ENCODE measurements around the gene GMDS. TPM values are rescaled to one million over a fixed set of nuclear protein-coding genes. Genes with fewer than 3 reads are reported as not detected.

Gene GMDS
- total and polyA plus RNA-seq, 2 donors, result 19.9 to 28.4 TPM

- H3K27me3 ChIP-seq (ENCODE audit: control insufficient read depth in 2 of 2, insufficient read depth in 1 of 2, low read length in 1 of 2), result no peaks in the 10 kb centered on the region
- no peak for DNase-seq (ENCODE audit: low read depth in 6 of 9, low spot score in 9 of 9)
- H3K36me3 ChIP-seq (ENCODE audit: control insufficient read depth in 2 of 2, insufficient read depth in 2 of 2, low read length in 1 of 2), result no peaks in the 10 kb centered on the region
- no peak overlapping the region for H3K27ac ChIP-seq (ENCODE audit: low read depth in 1 of 2, low read length in 1 of 2)
- H3K4me3 ChIP-seq (ENCODE audit: low read length in 2 of 2), result no peak overlapping the region
- 99% methylated on average over 5 of the region's 5 CpGs for WGBS
- no peaks in the 10 kb centered on the region for H3K9me3 ChIP-seq (ENCODE audit: control insufficient read depth in 2 of 2, insufficient read depth in 1 of 2, low read length in 1 of 2)
- H3K4me1 ChIP-seq (ENCODE audit: control insufficient read depth in 2 of 2, insufficient read depth in 2 of 2, low read length in 2 of 2), result no peaks in the 10 kb centered on the region
Measured at GRCh38 chr6:1714654-1715053, 530.8 kb downstream of the GMDS start.

DNA sequence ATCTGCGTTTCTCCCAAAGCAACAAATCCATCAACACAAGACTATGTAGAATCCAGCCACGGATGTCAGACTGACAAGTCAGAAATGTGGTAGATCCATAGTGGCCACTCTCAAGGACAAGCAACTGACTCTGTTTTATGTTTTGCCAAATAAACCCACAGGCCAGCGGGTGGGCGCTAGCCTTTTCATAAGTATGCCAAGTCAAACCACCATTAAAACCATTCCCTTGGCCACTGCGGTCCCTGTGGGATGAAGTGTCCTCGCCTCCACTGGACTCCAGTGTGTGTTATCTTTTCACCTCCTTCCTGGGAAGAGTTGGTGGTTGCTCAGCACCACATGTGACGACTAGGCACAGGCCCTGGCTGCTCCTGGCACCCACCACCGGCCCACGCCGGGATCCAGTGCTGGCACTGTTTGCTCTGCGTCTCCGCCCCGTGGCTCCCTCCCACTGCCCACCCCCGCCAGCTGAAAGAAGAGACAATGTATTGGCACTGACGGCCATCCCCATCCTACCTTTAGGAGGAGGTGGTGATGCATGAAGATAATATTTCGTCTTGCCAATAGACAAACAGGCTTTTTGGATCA, 532.3 kb downstream of the GMDS start:
- H3K27ac ChIP-seq (ENCODE audit: low read depth in 1 of 2, low read length in 1 of 2), result no peak overlapping the region
- H3K36me3 ChIP-seq (ENCODE audit: control insufficient read depth in 2 of 2, insufficient read depth in 2 of 2, low read length in 1 of 2), result no peaks in the 10 kb centered on the region
- H3K4me1 ChIP-seq (ENCODE audit: control insufficient read depth in 2 of 2, insufficient read depth in 2 of 2, low read length in 2 of 2), result no peaks in the 10 kb centered on the region
- 94% methylated on average over 16 of the region's 16 CpGs for WGBS
- no peak for DNase-seq (ENCODE audit: low read depth in 6 of 9, low spot score in 9 of 9)
- H3K27me3 ChIP-seq (ENCODE audit: control insufficient read depth in 2 of 2, insufficient read depth in 1 of 2, low read length in 1 of 2), result no peaks in the 10 kb centered on the region
- H3K9me3 ChIP-seq (ENCODE audit: control insufficient read depth in 2 of 2, insufficient read depth in 1 of 2, low read length in 1 of 2), result no peaks in the 10 kb centered on the region
- no peak overlapping the region for H3K4me3 ChIP-seq (ENCODE audit: low read length in 2 of 2)

DNA sequence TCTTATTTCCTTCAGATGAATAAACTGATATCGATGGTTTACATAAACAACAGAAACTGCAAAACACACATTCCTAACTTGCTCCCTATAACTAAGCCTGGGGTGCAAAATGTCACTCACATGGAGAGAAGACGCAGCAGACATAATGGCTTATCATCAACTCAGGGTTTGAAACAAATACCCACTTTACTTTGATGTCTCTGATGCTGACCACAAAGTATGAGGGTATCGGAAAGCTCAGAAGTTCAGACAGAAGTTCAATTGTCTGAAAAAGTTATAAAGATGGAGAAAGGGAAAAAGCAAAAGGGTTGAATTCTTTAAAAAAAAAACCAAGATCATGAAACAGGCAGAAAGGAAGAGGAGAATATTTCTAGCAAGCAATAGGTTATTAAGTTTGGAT, 533.0 kb downstream of the GMDS start:
- Histone ChIP-seq H3K27ac (ENCODE audit: low read depth in 1 of 2, low read length in 1 of 2) (no peak overlapping the region), H3K27me3 (ENCODE audit: control insufficient read depth in 2 of 2, insufficient read depth in 1 of 2, low read length in 1 of 2) (no peaks in the 10 kb centered on the region), H3K4me1 (ENCODE audit: control insufficient read depth in 2 of 2, insufficient read depth in 2 of 2, low read length in 2 of 2) (no peaks in the 10 kb centered on the region), H3K9me3 (ENCODE audit: control insufficient read depth in 2 of 2, insufficient read depth in 1 of 2, low read length in 1 of 2) (no peaks in the 10 kb centered on the region), H3K4me3 (ENCODE audit: low read length in 2 of 2) (no peak overlapping the region), H3K36me3 (ENCODE audit: control insufficient read depth in 2 of 2, insufficient read depth in 2 of 2, low read length in 1 of 2) (no peaks in the 10 kb centered on the region)
- DNase-seq (ENCODE audit: low read depth in 6 of 9, low spot score in 9 of 9), result no peak
- 82% methylated on average over 3 of the region's 3 CpGs for WGBS

DNA sequence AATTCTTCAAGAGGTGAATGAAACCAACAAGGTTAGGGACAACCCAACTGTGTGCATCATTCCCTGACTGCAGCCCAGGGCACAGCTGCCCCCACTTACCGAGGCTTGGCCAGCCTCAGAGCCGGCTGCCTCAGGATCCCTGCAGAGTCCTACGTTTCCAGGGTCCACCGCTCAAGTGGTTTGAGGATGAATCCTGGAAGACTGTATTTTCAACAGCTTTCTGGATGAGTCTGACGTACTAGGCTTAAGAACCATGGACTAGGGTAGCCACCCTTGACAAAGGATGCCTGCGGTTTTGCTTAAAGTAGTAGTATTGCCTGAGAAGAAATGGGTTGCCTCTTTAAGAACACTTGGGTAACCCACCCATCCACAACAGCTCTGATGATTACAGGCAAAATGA, 534.3 kb downstream of the GMDS start:
- no peak overlapping the region for H3K27ac ChIP-seq (ENCODE audit: low read depth in 1 of 2, low read length in 1 of 2)
- H3K36me3 ChIP-seq (ENCODE audit: control insufficient read depth in 2 of 2, insufficient read depth in 2 of 2, low read length in 1 of 2), result no peaks in the 10 kb centered on the region
- DNase-seq (ENCODE audit: low read depth in 6 of 9, low spot score in 9 of 9), result no peak
- no peaks in the 10 kb centered on the region for H3K9me3 ChIP-seq (ENCODE audit: control insufficient read depth in 2 of 2, insufficient read depth in 1 of 2, low read length in 1 of 2)
- no peaks in the 10 kb centered on the region for H3K27me3 ChIP-seq (ENCODE audit: control insufficient read depth in 2 of 2, insufficient read depth in 1 of 2, low read length in 1 of 2)
- 97% methylated on average over 6 of the region's 6 CpGs for WGBS
- no peak overlapping the region for H3K4me3 ChIP-seq (ENCODE audit: low read length in 2 of 2)
- H3K4me1 ChIP-seq (ENCODE audit: control insufficient read depth in 2 of 2, insufficient read depth in 2 of 2, low read length in 2 of 2), result no peaks in the 10 kb centered on the region

GRCh38 chr6:1709234-1709641, 536.2 kb downstream of the GMDS start:
- WGBS, result 92% methylated on average over 8 of the region's 8 CpGs
- no peak overlapping the region for H3K27ac ChIP-seq (ENCODE audit: low read depth in 1 of 2, low read length in 1 of 2)
- no peaks in the 10 kb centered on the region for H3K36me3 ChIP-seq (ENCODE audit: control insufficient read depth in 2 of 2, insufficient read depth in 2 of 2, low read length in 1 of 2)
- H3K4me1 ChIP-seq (ENCODE audit: control insufficient read depth in 2 of 2, insufficient read depth in 2 of 2, low read length in 2 of 2), result no peaks in the 10 kb centered on the region
- H3K27me3 ChIP-seq (ENCODE audit: control insufficient read depth in 2 of 2, insufficient read depth in 1 of 2, low read length in 1 of 2), result no peaks in the 10 kb centered on the region
- DNase-seq (ENCODE audit: low read depth in 6 of 9, low spot score in 9 of 9), result no peak
- H3K9me3 ChIP-seq (ENCODE audit: control insufficient read depth in 2 of 2, insufficient read depth in 1 of 2, low read length in 1 of 2), result no peaks in the 10 kb centered on the region
- no peak overlapping the region for H3K4me3 ChIP-seq (ENCODE audit: low read length in 2 of 2)

DNA sequence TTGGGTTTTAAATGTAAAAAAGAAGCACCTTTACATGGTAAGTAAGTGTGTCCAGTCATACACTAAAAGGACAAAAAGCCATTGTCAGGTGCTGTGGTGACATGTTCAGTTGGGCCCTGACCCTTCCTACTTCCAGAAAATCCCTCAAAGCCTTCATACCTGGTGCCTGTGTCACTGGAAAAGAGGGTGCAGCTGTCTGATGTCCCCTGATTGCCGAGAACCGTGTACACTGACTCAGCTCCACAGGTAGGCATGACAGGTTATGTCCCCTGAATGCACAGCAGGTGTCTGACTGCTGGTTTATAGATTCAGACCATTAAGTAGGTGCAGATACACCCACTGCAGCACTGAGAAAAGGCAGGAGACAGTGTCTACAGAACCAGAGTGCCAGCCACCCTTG, 536.6 kb downstream of the GMDS start:
- DNase-seq (ENCODE audit: low read depth in 6 of 9, low spot score in 9 of 9), result no peak
- H3K36me3 ChIP-seq (ENCODE audit: control insufficient read depth in 2 of 2, insufficient read depth in 2 of 2, low read length in 1 of 2), result no peaks in the 10 kb centered on the region
- no peaks in the 10 kb centered on the region for H3K9me3 ChIP-seq (ENCODE audit: control insufficient read depth in 2 of 2, insufficient read depth in 1 of 2, low read length in 1 of 2)
- no peaks in the 10 kb centered on the region for H3K4me1 ChIP-seq (ENCODE audit: control insufficient read depth in 2 of 2, insufficient read depth in 2 of 2, low read length in 2 of 2)
- no peak overlapping the region for H3K27ac ChIP-seq (ENCODE audit: low read depth in 1 of 2, low read length in 1 of 2)
- no peaks in the 10 kb centered on the region for H3K27me3 ChIP-seq (ENCODE audit: control insufficient read depth in 2 of 2, insufficient read depth in 1 of 2, low read length in 1 of 2)
- WGBS, result 98% methylated on average over 2 of the region's 2 CpGs
- no peak overlapping the region for H3K4me3 ChIP-seq (ENCODE audit: low read length in 2 of 2)

- no peak overlapping the region for H3K4me3 ChIP-seq (ENCODE audit: low read length in 2 of 2)
- no peaks in the 10 kb centered on the region for H3K4me1 ChIP-seq (ENCODE audit: control insufficient read depth in 2 of 2, insufficient read depth in 2 of 2, low read length in 2 of 2)
- WGBS, result 91% methylated on average over 15 of the region's 15 CpGs
- no peak for DNase-seq (ENCODE audit: low read depth in 6 of 9, low spot score in 9 of 9)
- H3K9me3 ChIP-seq (ENCODE audit: control insufficient read depth in 2 of 2, insufficient read depth in 1 of 2, low read length in 1 of 2), result no peaks in the 10 kb centered on the region
- H3K36me3 ChIP-seq (ENCODE audit: control insufficient read depth in 2 of 2, insufficient read depth in 2 of 2, low read length in 1 of 2), result no peaks in the 10 kb centered on the region
- no peaks in the 10 kb centered on the region for H3K27me3 ChIP-seq (ENCODE audit: control insufficient read depth in 2 of 2, insufficient read depth in 1 of 2, low read length in 1 of 2)
- peak overlapping the region in 1 of 2 donors; percentile 26 for H3K27ac ChIP-seq (ENCODE audit: low read depth in 1 of 2, low read length in 1 of 2)
Measured at GRCh38 chr6:1708122-1708521, 537.3 kb downstream of the GMDS start.

GRCh38 chr6:1705630-1706029, 539.8 kb downstream of the GMDS start:
- H3K36me3 ChIP-seq (ENCODE audit: control insufficient read depth in 2 of 2, insufficient read depth in 2 of 2, low read length in 1 of 2), result no peaks in the 10 kb centered on the region
- peaks cover 0 to 6% of the 10 kb centered on the region in 2 donors for H3K4me1 ChIP-seq (ENCODE audit: control insufficient read depth in 2 of 2, insufficient read depth in 2 of 2, low read length in 2 of 2)
- H3K27me3 ChIP-seq (ENCODE audit: control insufficient read depth in 2 of 2, insufficient read depth in 1 of 2, low read length in 1 of 2), result no peaks in the 10 kb centered on the region
- no peak for DNase-seq (ENCODE audit: low read depth in 6 of 9, low spot score in 9 of 9)
- H3K4me3 ChIP-seq (ENCODE audit: low read length in 2 of 2), result no peak overlapping the region
- no peaks in the 10 kb centered on the region for H3K9me3 ChIP-seq (ENCODE audit: control insufficient read depth in 2 of 2, insufficient read depth in 1 of 2, low read length in 1 of 2)
- WGBS, result 97% methylated on average over 8 of the region's 8 CpGs
- H3K27ac ChIP-seq (ENCODE audit: low read depth in 1 of 2, low read length in 1 of 2), result no peak overlapping the region

GRCh38 chr6:1705183-1705582, 540.2 kb downstream of the GMDS start:
- Histone ChIP-seq H3K27me3 (ENCODE audit: control insufficient read depth in 2 of 2, insufficient read depth in 1 of 2, low read length in 1 of 2) (no peaks in the 10 kb centered on the region), H3K36me3 (ENCODE audit: control insufficient read depth in 2 of 2, insufficient read depth in 2 of 2, low read length in 1 of 2) (no peaks in the 10 kb centered on the region), H3K4me3 (ENCODE audit: low read length in 2 of 2) (no peak overlapping the region), H3K9me3 (ENCODE audit: control insufficient read depth in 2 of 2, insufficient read depth in 1 of 2, low read length in 1 of 2) (no peaks in the 10 kb centered on the region), H3K4me1 (ENCODE audit: control insufficient read depth in 2 of 2, insufficient read depth in 2 of 2, low read length in 2 of 2) (peaks cover 0 to 6% of the 10 kb centered on the region in 2 donors), H3K27ac (ENCODE audit: low read depth in 1 of 2, low read length in 1 of 2) (peak overlapping the region; percentile 6 to 26)
- no peak for DNase-seq (ENCODE audit: low read depth in 6 of 9, low spot score in 9 of 9)
- WGBS, result 94% methylated on average over 4 of the region's 4 CpGs

DNA sequence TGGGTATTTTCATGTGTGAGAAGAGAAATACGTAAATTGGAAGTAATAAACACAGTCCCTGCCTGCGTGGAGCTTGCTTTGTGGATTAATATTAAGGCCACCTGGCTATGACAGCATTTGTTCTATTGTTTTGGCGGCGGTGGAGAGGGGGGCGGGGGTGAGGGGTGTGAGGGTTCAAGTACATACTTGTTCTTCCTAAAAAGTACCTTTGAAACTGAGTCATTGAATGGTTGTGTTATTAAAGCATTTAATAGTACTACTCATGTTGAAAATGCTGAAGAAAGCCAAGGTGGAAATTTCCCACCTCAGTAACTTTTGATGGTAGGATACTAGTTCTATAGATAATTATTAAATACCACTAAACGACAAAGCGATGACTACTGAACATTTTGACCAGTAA, 540.7 kb downstream of the GMDS start:
- WGBS, result 87% methylated on average over 7 of the region's 7 CpGs
- H3K4me1 ChIP-seq (ENCODE audit: control insufficient read depth in 2 of 2, insufficient read depth in 2 of 2, low read length in 2 of 2), result peaks cover 0 to 6% of the 10 kb centered on the region in 2 donors
- H3K27me3 ChIP-seq (ENCODE audit: control insufficient read depth in 2 of 2, insufficient read depth in 1 of 2, low read length in 1 of 2), result no peaks in the 10 kb centered on the region
- H3K4me3 ChIP-seq (ENCODE audit: low read length in 2 of 2), result no peak overlapping the region
- H3K9me3 ChIP-seq (ENCODE audit: control insufficient read depth in 2 of 2, insufficient read depth in 1 of 2, low read length in 1 of 2), result no peaks in the 10 kb centered on the region
- DNase-seq (ENCODE audit: low read depth in 6 of 9, low spot score in 9 of 9), result no peak
- no peaks in the 10 kb centered on the region for H3K36me3 ChIP-seq (ENCODE audit: control insufficient read depth in 2 of 2, insufficient read depth in 2 of 2, low read length in 1 of 2)
- peak overlapping the region; percentile 1 to 36 for H3K27ac ChIP-seq (ENCODE audit: low read depth in 1 of 2, low read length in 1 of 2)
